Trophoblast cell (in vitro differentiated cells and primary cell): ENCODE results near the gene CYP4F11.
"Not testable (repeated sequence)": the region's sequence is repeated elsewhere in the genome, so short reads cannot be mapped to it uniquely, and the experiment has no call there.

Source experiments
- DNase-seq, 2 donors: peaks; one replicate each; pipeline ENCODE4 v3.0.0-alpha.2; 2016
- H2AFZ ChIP-seq: 2 replicates; pipeline ENCODE4 v1.6.1; 2013; ENCODE audit warnings: low read length, moderate library complexity, mild to moderate bottlenecking; ENCODE audit not compliant: insufficient read depth, poor library complexity
- H2AK5ac ChIP-seq: 2 replicates; pipeline ENCODE4 v1.6.1; 2013; ENCODE audit warnings: mild to moderate bottlenecking, low read length
- H2BK120ac ChIP-seq: 2 replicates; pipeline ENCODE4 v1.6.1; 2013; ENCODE audit warnings: low read length, mild to moderate bottlenecking, moderate library complexity; ENCODE audit not compliant: insufficient read depth, poor library complexity
- H2BK12ac ChIP-seq: 2 replicates; pipeline ENCODE4 v1.6.1; 2013; ENCODE audit warnings: mild to moderate bottlenecking, low read length, moderate library complexity
- H2BK5ac ChIP-seq: 2 replicates; pipeline ENCODE4 v1.6.1; 2013; ENCODE audit warnings: low read length, low read depth, moderate library complexity, mild to moderate bottlenecking; ENCODE audit not compliant: poor library complexity
- H3K14ac ChIP-seq: 2 replicates; pipeline ENCODE4 v1.6.1; 2013; ENCODE audit warnings: mild to moderate bottlenecking, low read length
- H3K18ac ChIP-seq: 2 replicates; pipeline ENCODE4 v1.6.1; 2013; ENCODE audit warnings: mild to moderate bottlenecking, low read length
- H3K23ac ChIP-seq: 2 replicates; pipeline ENCODE4 v1.6.1; 2013; ENCODE audit warnings: low read length
- H3K27ac ChIP-seq: 2 replicates; pipeline ENCODE4 v1.5.1; 2013; ENCODE audit warnings: low read depth, mild to moderate bottlenecking, inconsistent platforms, low read length, moderate library complexity
- H3K27me3 ChIP-seq: 2 replicates; pipeline ENCODE4 v1.6.1; 2013; ENCODE audit warnings: inconsistent platforms, mild to moderate bottlenecking, low read length, moderate library complexity; ENCODE audit not compliant: insufficient read depth
- H3K36me3 ChIP-seq, 2 experiments: 1 replicate in 1 of 2; 2 replicates in 1 of 2; pipeline ENCODE4 v1.6.1; 2013; ENCODE audit warnings: low read length in 2 of 2, mild to moderate bottlenecking in 2 of 2, moderate library complexity in 1 of 2; ENCODE audit not compliant: insufficient read depth in 2 of 2, control insufficient read depth in 1 of 2
- H3K4ac ChIP-seq: 2 replicates; pipeline ENCODE4 v1.6.1; 2013; ENCODE audit warnings: low read depth, mild to moderate bottlenecking, low read length, moderate library complexity
- H3K4me1 ChIP-seq, 2 experiments: 1 replicate in 1 of 2; 2 replicates in 1 of 2; pipeline ENCODE4 v1.6.1; 2013; ENCODE audit warnings: low read length in 2 of 2, mild to moderate bottlenecking in 2 of 2, moderate library complexity in 1 of 2; ENCODE audit not compliant: insufficient read depth in 2 of 2, control insufficient read depth in 1 of 2
- H3K4me2 ChIP-seq: 2 replicates; pipeline ENCODE4 v1.6.1; 2013; ENCODE audit warnings: inconsistent platforms, mild to moderate bottlenecking, low read length, moderate library complexity
- H3K4me3 ChIP-seq: 2 replicates; pipeline ENCODE4 v1.5.1; 2013; ENCODE audit warnings: mild to moderate bottlenecking, low read depth, low read length, inconsistent platforms
- H3K79me1 ChIP-seq: one replicate; pipeline ENCODE4 v1.6.1; 2013; ENCODE audit warnings: low read length
- H3K79me2 ChIP-seq: 2 replicates; pipeline ENCODE4 v1.6.1; 2013; ENCODE audit warnings: low read length, mild to moderate bottlenecking; ENCODE audit not compliant: control insufficient read depth, insufficient read depth, poor library complexity
- H3K9ac ChIP-seq: 2 replicates; pipeline ENCODE4 v1.6.1; 2013; ENCODE audit warnings: mild to moderate bottlenecking, low read length
- H3K9me3 ChIP-seq: 2 replicates; pipeline ENCODE4 v1.6.1; 2013; ENCODE audit warnings: low read depth, mild to moderate bottlenecking, control low read depth, inconsistent platforms, low read length; ENCODE audit not compliant: insufficient read depth
- H4K12ac ChIP-seq: 2 replicates; pipeline ENCODE4 v1.6.1; 2013; ENCODE audit warnings: low read depth, mild to moderate bottlenecking, low read length, moderate library complexity
- H4K8ac ChIP-seq: 2 replicates; pipeline ENCODE4 v1.6.1; 2013; ENCODE audit warnings: low read depth, mild to moderate bottlenecking, low read length, moderate library complexity
- H4K91ac ChIP-seq: one replicate; pipeline ENCODE4 v1.6.1; 2013; ENCODE audit warnings: low read depth, mild to moderate bottlenecking, low read length, moderate library complexity
- WGBS: extraction: QIAGEN DNeasy Blood & Tissue Kit; methylation state at CpG from one replicate; pipeline ENCODE4 v1.1.7; 2013; ENCODE audit warnings: missing lambda C conversion rate; ENCODE audit not compliant: insufficient read length, insufficient coverage; ENCODE audit errors: extremely low coverage; 5-methylcytosine and 5-hydroxymethylcytosine counted together

CYP4F11 gene

DNA sequence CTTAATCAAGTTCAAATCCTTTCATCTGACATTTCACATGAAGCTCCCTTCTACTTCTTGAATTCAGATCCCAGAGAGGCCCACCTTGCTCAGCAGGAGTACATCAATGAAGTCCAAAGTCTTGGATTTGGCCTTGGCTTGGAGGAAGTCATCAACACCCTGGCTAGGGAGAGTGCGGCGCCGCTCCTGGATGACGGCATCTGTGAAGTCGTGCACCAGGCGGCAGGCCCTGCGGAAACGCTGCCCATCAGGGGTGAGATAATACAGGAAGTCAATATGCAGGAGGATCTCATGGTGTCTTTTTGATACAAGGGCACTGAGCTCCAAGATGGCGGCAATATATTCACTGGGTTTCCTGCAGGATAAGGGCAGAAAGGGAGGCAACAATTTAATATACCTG is 45.0 kb downstream of the CYP4F11 start:
- H4K91ac ChIP-seq, H4K12ac ChIP-seq, H2BK120ac ChIP-seq, H3K4ac ChIP-seq, H4K8ac ChIP-seq, H2AK5ac ChIP-seq, H3K79me1 ChIP-seq, H3K9ac ChIP-seq, H2BK12ac ChIP-seq, H3K4me3 ChIP-seq, H2BK5ac ChIP-seq, DNase-seq, H3K27me3 ChIP-seq, H3K18ac ChIP-seq, H2AFZ ChIP-seq, H3K23ac ChIP-seq, H3K36me3 ChIP-seq, H3K4me2 ChIP-seq, H3K14ac ChIP-seq, H3K4me1 ChIP-seq, H3K79me2 ChIP-seq, H3K27ac ChIP-seq: not testable (repeated sequence)
- WGBS = no CpG with 5 or more reads among the region's 9 CpGs
- H3K9me3 ChIP-seq = peaks cover 33% of the 10 kb centered on the region

DNA sequence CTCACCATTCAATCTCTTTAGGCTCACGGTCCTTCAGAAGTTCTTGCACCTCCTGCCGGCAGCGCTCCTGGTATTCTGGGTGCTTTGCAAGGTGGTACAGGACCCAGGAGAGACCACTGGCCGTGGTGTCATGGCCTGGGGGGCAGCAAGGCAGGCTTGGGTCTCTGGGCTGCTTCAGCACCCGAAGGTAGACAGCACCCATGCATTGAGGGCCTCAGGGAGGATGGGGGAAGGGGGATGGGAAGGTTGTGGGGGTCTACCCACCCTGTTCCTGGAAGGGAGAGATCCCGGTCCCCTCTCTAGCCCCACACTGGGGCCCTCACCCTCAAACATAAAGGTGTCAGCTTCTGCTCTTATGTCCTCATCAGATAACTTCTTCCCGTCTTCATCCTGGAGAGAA is 48.4 kb downstream of the CYP4F11 start:
- no peak overlapping the region for H2BK5ac ChIP-seq
- H3K4me3 ChIP-seq = no peak overlapping the region
- no peaks in the 10 kb centered on the region for H3K36me3 ChIP-seq
- no peaks in the 10 kb centered on the region for H3K79me2 ChIP-seq
- H4K91ac ChIP-seq = no peak overlapping the region
- no peak overlapping the region for H3K23ac ChIP-seq
- H3K4ac ChIP-seq = no peak overlapping the region
- no peak overlapping the region for H3K14ac ChIP-seq
- no peak overlapping the region for H2AFZ ChIP-seq
- H2AK5ac ChIP-seq = no peak overlapping the region
- no peak overlapping the region for H3K4me2 ChIP-seq
- no peak overlapping the region for H2BK12ac ChIP-seq
- no peaks in the 10 kb centered on the region for H3K4me1 ChIP-seq
- no peak overlapping the region for H3K27ac ChIP-seq
- H4K8ac ChIP-seq = no peak overlapping the region
- H4K12ac ChIP-seq = no peak overlapping the region
- DNase-seq = no peak
- H3K18ac ChIP-seq = no peak overlapping the region
- H3K9me3 ChIP-seq = peaks cover 10% of the 10 kb centered on the region
- H3K79me1 ChIP-seq = no peaks in the 10 kb centered on the region
- no peak overlapping the region for H3K9ac ChIP-seq
- no CpG with 5 or more reads among the region's 7 CpGs for WGBS
- H3K27me3 ChIP-seq = no peaks in the 10 kb centered on the region
- no peak overlapping the region for H2BK120ac ChIP-seq

DNA sequence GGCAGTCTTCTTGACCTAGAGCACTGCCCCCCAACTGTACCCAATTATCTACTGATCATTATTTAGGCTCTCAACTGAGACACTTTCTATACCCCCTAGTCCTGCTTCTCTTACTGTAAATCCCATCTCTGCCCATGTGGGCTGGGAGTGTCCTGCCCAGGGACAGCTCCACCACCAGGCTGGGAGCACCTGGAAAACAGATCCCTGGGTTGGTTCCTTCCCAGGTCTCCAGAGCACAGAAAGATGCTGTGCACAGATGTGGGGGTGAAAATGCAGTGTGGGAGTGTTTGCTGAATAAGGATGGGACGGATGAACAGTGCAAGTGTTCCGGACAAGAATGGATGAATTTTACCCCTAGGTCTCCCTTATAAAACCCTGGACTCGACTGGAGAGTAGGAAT is 49.2 kb downstream of the CYP4F11 start:
- no peak overlapping the region for H3K4ac ChIP-seq
- no peak overlapping the region for H3K27ac ChIP-seq
- no peak for DNase-seq
- H3K14ac ChIP-seq = no peak overlapping the region
- H3K79me1 ChIP-seq = no peaks in the 10 kb centered on the region
- no peaks in the 10 kb centered on the region for H3K4me1 ChIP-seq
- H3K4me3 ChIP-seq = no peak overlapping the region
- no peaks in the 10 kb centered on the region for H3K36me3 ChIP-seq
- H3K27me3 ChIP-seq = no peaks in the 10 kb centered on the region
- no peak overlapping the region for H4K12ac ChIP-seq
- H2AK5ac ChIP-seq = no peak overlapping the region
- H3K9ac ChIP-seq = no peak overlapping the region
- no peak overlapping the region for H3K23ac ChIP-seq
- no peak overlapping the region for H2BK12ac ChIP-seq
- H3K4me2 ChIP-seq = no peak overlapping the region
- H2BK120ac ChIP-seq = no peak overlapping the region
- no peak overlapping the region for H4K8ac ChIP-seq
- WGBS = no CpG with 5 or more reads among the region's 3 CpGs
- H3K9me3 ChIP-seq = peaks cover 8% of the 10 kb centered on the region
- no peaks in the 10 kb centered on the region for H3K79me2 ChIP-seq
- H2AFZ ChIP-seq = no peak overlapping the region
- no peak overlapping the region for H3K18ac ChIP-seq
- no peak overlapping the region for H4K91ac ChIP-seq
- no peak overlapping the region for H2BK5ac ChIP-seq

DNA sequence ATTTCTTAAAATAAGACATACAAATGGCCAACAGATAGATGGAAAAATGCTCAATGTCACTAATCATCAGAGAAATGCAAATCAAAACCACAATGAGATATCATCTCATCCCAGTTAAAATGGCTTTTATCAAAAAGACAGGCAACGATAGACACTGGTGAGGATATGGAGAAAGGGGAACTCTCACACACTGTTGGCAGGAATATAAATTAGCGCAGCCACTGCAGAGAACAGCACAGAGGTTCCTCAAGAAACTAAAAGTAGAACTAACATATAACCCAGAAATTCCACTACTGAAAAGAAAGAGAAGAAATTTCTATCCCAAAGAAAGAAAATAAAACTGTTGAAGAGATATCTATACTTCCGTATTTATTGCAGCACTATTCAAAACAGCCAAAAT is 51.0 kb downstream of the CYP4F11 start:
- WGBS = no CpG with 5 or more reads among the region's 3 CpGs
- not testable (repeated sequence) for H4K12ac ChIP-seq, H3K36me3 ChIP-seq, H3K4ac ChIP-seq, H3K4me2 ChIP-seq, H2BK12ac ChIP-seq, H2BK5ac ChIP-seq, H3K23ac ChIP-seq, H3K27me3 ChIP-seq, H4K8ac ChIP-seq, H3K79me1 ChIP-seq, H2AK5ac ChIP-seq, H3K4me3 ChIP-seq, H3K9ac ChIP-seq, H2BK120ac ChIP-seq, H3K27ac ChIP-seq, H4K91ac ChIP-seq, H3K79me2 ChIP-seq, DNase-seq, H3K14ac ChIP-seq, H2AFZ ChIP-seq, H3K18ac ChIP-seq, H3K4me1 ChIP-seq
- peaks cover 13% of the 10 kb centered on the region for H3K9me3 ChIP-seq
